ENCODE data around the gene SETD4.

The SETD4 gene

GRCh38 chr21:35984654-35985361, 75.5 kb downstream of the SETD4 start:
- no peaks in the 10 kb centered on the region for H4K20me1 ChIP-seq (ENCODE audit: insufficient read depth, low read length)
- no peaks in the 10 kb centered on the region for H3K9me2 ChIP-seq (ENCODE audit: low read depth, low read length)
- TF ChIP-seq CTCF (IDR thresholded peaks at IDR 0.05; ENCODE audit: low read length) (no peak), EZH2 (IDR thresholded peaks at IDR 0.05; ENCODE audit: borderline replicate concordance, low read length) (no peak)
- no peak overlapping the region for H3K4me3 ChIP-seq (ENCODE audit: low read depth, low read length, poor library complexity, severe bottlenecking)
- peaks cover 9% of the 10 kb centered on the region for H3K27me3 ChIP-seq (ENCODE audit: insufficient read depth, low read length)
- H3K4me2 ChIP-seq (ENCODE audit: low read length) = no peak overlapping the region
- no peaks in the 10 kb centered on the region for H3K79me2 ChIP-seq (ENCODE audit: insufficient read depth, low read length)
- H3K4me1 ChIP-seq (ENCODE audit: insufficient read depth, low read length, severe bottlenecking) = no peaks in the 10 kb centered on the region
- no peak overlapping the region for H3K27ac ChIP-seq (ENCODE audit: low read depth, low read length, poor library complexity, severe bottlenecking)
- no peak overlapping the region for H3K9ac ChIP-seq (ENCODE audit: low read length)
- no peaks in the 10 kb centered on the region for H3F3A ChIP-seq (ENCODE audit: insufficient read depth, low read length)
- no peak overlapping the region for H2AFZ ChIP-seq (ENCODE audit: low read length)
- no peaks in the 10 kb centered on the region for H3K36me3 ChIP-seq (ENCODE audit: insufficient read depth, low read length)
- H3K9me3 ChIP-seq (ENCODE audit: low read length) = no peaks in the 10 kb centered on the region

Data from OCI-LY1 (cell line).